Parathyroid adenoma (tissue), 2 donors: ENCODE results near the gene ARHGAP1.

Experiments
- H2AFZ ChIP-seq: fragments of 300-600 bp; sonication (generic); one replicate; pipeline ENCODE4 v1.7.0; 2017; ENCODE audit warnings: antibody characterized with exemption, mild to moderate bottlenecking
- H3K27ac ChIP-seq: fragments of 300-600 bp; sonication (generic); one replicate; pipeline ENCODE4 v1.7.0; 2017
- H3K27me3 ChIP-seq: fragments of 300-600 bp; sonication (generic); one replicate; pipeline ENCODE4 v1.7.0; 2017; ENCODE audit warnings: low read length; ENCODE audit not compliant: control insufficient read depth, insufficient read depth
- H3K36me3 ChIP-seq: fragments of 300-600 bp; sonication (generic); one replicate; pipeline ENCODE4 v1.7.0; 2017; ENCODE audit warnings: low read length; ENCODE audit not compliant: control insufficient read depth, insufficient read depth
- H3K4me1 ChIP-seq: fragments of 300-600 bp; sonication (generic); one replicate; pipeline ENCODE4 v1.7.0; 2017; ENCODE audit warnings: control low read depth
- H3K4me2 ChIP-seq: fragments of 300-600 bp; sonication (generic); one replicate; pipeline ENCODE4 v1.7.0; 2017; ENCODE audit warnings: low read length
- H3K4me3 ChIP-seq: fragments of 300-600 bp; sonication (generic); one replicate; pipeline ENCODE4 v1.7.0; 2017; ENCODE audit warnings: low read depth, low read length
- H3K79me2 ChIP-seq: fragments of 300-600 bp; sonication (generic); one replicate; pipeline ENCODE4 v1.7.0; 2017; ENCODE audit warnings: control low read depth
- H3K9ac ChIP-seq: fragments of 300-600 bp; sonication (generic); one replicate; pipeline ENCODE4 v1.7.0; 2017; ENCODE audit warnings: mild to moderate bottlenecking
- H3K9me3 ChIP-seq: fragments of 300-600 bp; sonication (generic); one replicate; pipeline ENCODE4 v1.7.0; 2017; ENCODE audit warnings: low read length; ENCODE audit not compliant: control insufficient read depth
- TF ChIP-seq, protein P1 (sequence below): fragments of 300-600 bp; sonication (generic); IDR thresholded peaks from one replicate; pipeline ENCODE4 v1.7.0; 2017; ENCODE audit warnings: antibody characterized with exemption, mild to moderate bottlenecking
- donor health status: primary hyperparathyroidism.

The ARHGAP1 gene

DNA sequence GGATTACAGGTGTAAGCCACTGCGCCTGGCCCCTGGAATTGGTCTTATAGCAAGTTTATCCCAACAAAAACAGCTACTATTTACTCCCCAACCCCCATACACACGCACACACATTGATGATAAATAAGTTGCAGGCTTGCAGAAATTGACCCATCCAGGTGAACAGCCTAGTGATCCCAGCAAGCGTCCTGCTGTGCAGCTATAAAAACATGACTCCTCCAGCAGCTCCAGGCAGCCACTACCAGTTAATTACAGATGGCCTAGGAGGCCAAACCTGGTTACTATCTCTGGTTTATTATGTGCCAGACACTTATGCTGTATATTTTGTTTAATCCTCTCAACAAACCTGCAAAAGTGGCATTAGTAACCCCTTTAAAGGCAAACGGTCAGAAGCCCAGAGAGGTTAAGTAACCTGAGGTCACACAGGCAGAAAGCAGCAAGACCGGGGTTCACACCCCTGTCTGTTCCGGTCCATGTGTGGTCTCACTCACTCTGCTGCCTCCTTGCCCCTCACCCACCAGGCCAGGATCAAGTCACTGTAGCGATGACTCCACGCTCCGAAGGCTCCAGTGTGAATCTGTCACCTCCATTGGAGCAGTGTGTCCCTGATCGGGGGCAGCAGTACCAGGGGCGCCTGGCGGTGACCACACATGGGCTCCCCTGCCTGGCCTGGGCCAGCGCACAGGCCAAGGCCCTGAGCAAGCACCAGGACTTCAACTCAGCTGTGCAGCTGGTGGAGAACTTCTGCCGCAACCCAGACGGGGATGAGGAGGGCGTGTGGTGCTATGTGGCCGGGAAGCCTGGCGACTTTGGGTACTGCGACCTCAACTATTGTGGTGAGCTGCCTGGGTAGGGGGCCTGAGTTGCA is 25.2 kb upstream of the ARHGAP1 start:
- TF ChIP-seq, protein P1, sequence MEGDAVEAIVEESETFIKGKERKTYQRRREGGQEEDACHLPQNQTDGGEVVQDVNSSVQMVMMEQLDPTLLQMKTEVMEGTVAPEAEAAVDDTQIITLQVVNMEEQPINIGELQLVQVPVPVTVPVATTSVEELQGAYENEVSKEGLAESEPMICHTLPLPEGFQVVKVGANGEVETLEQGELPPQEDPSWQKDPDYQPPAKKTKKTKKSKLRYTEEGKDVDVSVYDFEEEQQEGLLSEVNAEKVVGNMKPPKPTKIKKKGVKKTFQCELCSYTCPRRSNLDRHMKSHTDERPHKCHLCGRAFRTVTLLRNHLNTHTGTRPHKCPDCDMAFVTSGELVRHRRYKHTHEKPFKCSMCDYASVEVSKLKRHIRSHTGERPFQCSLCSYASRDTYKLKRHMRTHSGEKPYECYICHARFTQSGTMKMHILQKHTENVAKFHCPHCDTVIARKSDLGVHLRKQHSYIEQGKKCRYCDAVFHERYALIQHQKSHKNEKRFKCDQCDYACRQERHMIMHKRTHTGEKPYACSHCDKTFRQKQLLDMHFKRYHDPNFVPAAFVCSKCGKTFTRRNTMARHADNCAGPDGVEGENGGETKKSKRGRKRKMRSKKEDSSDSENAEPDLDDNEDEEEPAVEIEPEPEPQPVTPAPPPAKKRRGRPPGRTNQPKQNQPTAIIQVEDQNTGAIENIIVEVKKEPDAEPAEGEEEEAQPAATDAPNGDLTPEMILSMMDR, result no peak
- Histone ChIP-seq H3K27ac (no peak overlapping the region), H3K4me1 (no peaks in the 10 kb centered on the region), H3K27me3 (no peaks in the 10 kb centered on the region), H3K4me2 (no peak overlapping the region), H3K9me3 (no peaks in the 10 kb centered on the region), H3K9ac (no peak overlapping the region), H2AFZ (no peak overlapping the region), H3K36me3 (no peaks in the 10 kb centered on the region), H3K4me3 (no peak overlapping the region), H3K79me2 (no peaks in the 10 kb centered on the region)

DNA sequence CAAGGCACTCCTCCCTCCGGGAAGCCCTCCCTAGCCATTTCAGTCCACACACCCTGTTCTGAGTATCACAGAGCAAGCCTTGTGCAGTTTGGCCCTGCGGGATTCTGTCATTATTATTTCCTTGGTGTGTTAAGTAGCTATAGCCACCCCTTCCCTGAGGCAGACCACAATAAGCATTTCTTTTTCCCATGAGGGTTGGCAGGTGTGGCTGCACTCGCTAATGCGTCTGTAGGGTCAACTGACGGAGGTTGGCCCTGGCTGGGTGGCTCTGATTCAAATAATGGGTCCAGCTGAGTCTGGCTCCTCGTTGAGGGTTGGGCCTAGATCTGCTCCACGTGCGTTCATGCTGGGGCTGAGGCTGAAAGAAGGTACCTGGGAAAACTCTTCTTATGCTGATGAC is 23.7 kb upstream of the ARHGAP1 start:
- H2AFZ ChIP-seq, result no peak overlapping the region
- H3K4me1 ChIP-seq, result no peaks in the 10 kb centered on the region
- H3K9me3 ChIP-seq, result no peaks in the 10 kb centered on the region
- H3K36me3 ChIP-seq, result no peaks in the 10 kb centered on the region
- no peaks in the 10 kb centered on the region for H3K27me3 ChIP-seq
- H3K4me2 ChIP-seq, result no peak overlapping the region
- H3K9ac ChIP-seq, result no peak overlapping the region
- TF ChIP-seq, protein P1, result no peak
- H3K79me2 ChIP-seq, result no peaks in the 10 kb centered on the region
- no peak overlapping the region for H3K27ac ChIP-seq
- H3K4me3 ChIP-seq, result no peak overlapping the region

DNA sequence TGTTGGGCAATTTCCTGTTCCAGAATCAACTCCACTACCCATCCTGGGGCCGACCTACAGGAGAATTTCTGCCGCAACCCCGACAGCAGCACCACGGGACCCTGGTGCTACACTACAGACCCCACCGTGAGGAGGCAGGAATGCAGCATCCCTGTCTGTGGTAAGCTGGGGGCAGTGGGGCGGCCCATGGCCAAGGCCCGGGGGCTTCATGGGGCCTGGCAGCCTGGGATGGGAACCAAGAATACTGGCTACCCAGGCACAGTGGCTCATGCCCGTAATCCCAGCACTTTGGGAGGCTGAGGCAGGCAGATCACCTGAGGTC is 22.9 kb upstream of the ARHGAP1 start:
- Histone ChIP-seq H3K9ac (no peak overlapping the region), H3K79me2 (no peaks in the 10 kb centered on the region), H3K4me2 (no peak overlapping the region), H2AFZ (no peak overlapping the region), H3K36me3 (no peaks in the 10 kb centered on the region), H3K4me1 (no peaks in the 10 kb centered on the region), H3K4me3 (no peak overlapping the region), H3K27ac (no peak overlapping the region), H3K27me3 (no peaks in the 10 kb centered on the region), H3K9me3 (no peaks in the 10 kb centered on the region)
- TF ChIP-seq, protein P1, result no peak

DNA sequence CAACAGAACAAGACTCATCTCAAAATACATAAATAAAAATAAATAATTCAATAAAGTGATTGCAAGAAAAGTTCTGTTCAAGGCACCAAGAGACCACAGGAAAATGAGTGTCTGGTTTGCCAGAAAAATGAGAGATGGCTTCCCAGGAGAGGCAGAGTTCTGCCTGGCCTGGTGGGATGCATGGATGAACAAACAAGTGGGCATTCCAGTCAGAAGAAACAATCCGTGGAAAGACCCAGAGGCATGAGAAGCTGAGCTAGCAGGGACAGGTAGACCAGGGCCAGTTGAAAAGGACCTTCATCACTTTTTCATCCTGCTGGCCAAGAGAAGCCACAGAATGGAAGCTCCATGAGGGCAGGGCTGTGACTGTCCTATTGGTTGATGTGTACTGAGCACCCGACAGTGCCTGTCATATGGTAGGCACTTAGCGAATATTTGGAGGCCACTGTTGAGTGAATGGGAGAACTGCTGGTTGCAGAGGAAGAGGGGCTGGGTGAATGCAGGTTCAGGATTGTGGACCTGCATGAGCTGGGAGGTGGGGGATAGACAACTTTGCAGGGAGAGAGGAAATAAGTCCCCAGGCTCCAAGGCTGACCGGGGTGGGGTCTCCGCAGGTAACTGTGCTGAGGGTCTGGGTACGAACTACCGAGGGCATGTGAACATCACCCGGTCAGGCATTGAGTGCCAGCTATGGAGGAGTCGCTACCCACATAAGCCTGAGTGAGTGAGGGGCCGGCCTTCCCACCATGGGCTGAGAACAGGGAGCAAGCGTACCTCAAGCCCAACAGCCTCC is 22.3 kb upstream of the ARHGAP1 start:
- no peak overlapping the region for H2AFZ ChIP-seq
- H3K79me2 ChIP-seq, result no peaks in the 10 kb centered on the region
- H3K36me3 ChIP-seq, result no peaks in the 10 kb centered on the region
- no peak overlapping the region for H3K9ac ChIP-seq
- H3K4me2 ChIP-seq, result no peak overlapping the region
- no peak overlapping the region for H3K27ac ChIP-seq
- H3K4me1 ChIP-seq, result no peaks in the 10 kb centered on the region
- H3K4me3 ChIP-seq, result no peak overlapping the region
- no peaks in the 10 kb centered on the region for H3K9me3 ChIP-seq
- TF ChIP-seq, protein P1, result no peak
- no peaks in the 10 kb centered on the region for H3K27me3 ChIP-seq
